TTC549 (cell line): Measurements from ENCODE around the gene CUX1.
"Not testable (repeated sequence)": the region's sequence is repeated elsewhere in the genome, so short reads cannot be mapped to it uniquely, and the experiment has no call there.

Experiments used
- FAIRE-seq: peaks from 2 replicates; lab custom pipeline; 2012; peaks lifted over from hg19 to GRCh38; lab: Jason Lieb, UNC

The CUX1 gene

GRCh38 chr7:102106625-102107024, 289.2 kb downstream of the CUX1 start:
- no peak for FAIRE-seq

GRCh38 chr7:102107474-102108104, 290.2 kb downstream of the CUX1 start:
- FAIRE-seq, result no peak

- no peak for FAIRE-seq
Measured at GRCh38 chr7:102111061-102112041, 293.9 kb downstream of the CUX1 start.

- FAIRE-seq, result no peak
Measured at GRCh38 chr7:102115181-102115580, 297.8 kb downstream of the CUX1 start.

- FAIRE-seq, result no peak
Measured at GRCh38 chr7:102115931-102116330, 298.5 kb downstream of the CUX1 start.

- no peak for FAIRE-seq
Measured at GRCh38 chr7:102117743-102118142, 300.3 kb downstream of the CUX1 start.

- no peak for FAIRE-seq
Measured at GRCh38 chr7:102119213-102119651, 301.8 kb downstream of the CUX1 start.

GRCh38 chr7:102119925-102120324, 302.5 kb downstream of the CUX1 start:
- no peak for FAIRE-seq

- no peak for FAIRE-seq
Measured at GRCh38 chr7:102120666-102121195, 303.3 kb downstream of the CUX1 start.

GRCh38 chr7:102122026-102122425, 304.6 kb downstream of the CUX1 start:
- FAIRE-seq, result no peak

GRCh38 chr7:102125127-102125596, 307.7 kb downstream of the CUX1 start:
- no peak for FAIRE-seq

- FAIRE-seq, result no peak
Measured at GRCh38 chr7:102128303-102128702, 310.9 kb downstream of the CUX1 start.

GRCh38 chr7:102129636-102130370, 312.4 kb downstream of the CUX1 start:
- no peak for FAIRE-seq

GRCh38 chr7:102132209-102132752, 314.9 kb downstream of the CUX1 start:
- no peak for FAIRE-seq

GRCh38 chr7:102138676-102139075, 321.2 kb downstream of the CUX1 start:
- FAIRE-seq, result no peak

GRCh38 chr7:102140952-102141370, 323.5 kb downstream of the CUX1 start:
- FAIRE-seq, result no peak

GRCh38 chr7:102142433-102142832, 325.0 kb downstream of the CUX1 start:
- not testable (repeated sequence) for FAIRE-seq

GRCh38 chr7:102146122-102146521, 328.7 kb downstream of the CUX1 start:
- no peak for FAIRE-seq

- no peak for FAIRE-seq
Measured at GRCh38 chr7:102147008-102147407, 329.6 kb downstream of the CUX1 start.

GRCh38 chr7:102148799-102149198, 331.4 kb downstream of the CUX1 start:
- no peak for FAIRE-seq

- FAIRE-seq, result no peak
Measured at GRCh38 chr7:102149416-102149815, 332.0 kb downstream of the CUX1 start.

- no peak for FAIRE-seq
Measured at GRCh38 chr7:102150266-102150665, 332.8 kb downstream of the CUX1 start.
